ENCODE measurements around the gene CNTN5.

DNA sequence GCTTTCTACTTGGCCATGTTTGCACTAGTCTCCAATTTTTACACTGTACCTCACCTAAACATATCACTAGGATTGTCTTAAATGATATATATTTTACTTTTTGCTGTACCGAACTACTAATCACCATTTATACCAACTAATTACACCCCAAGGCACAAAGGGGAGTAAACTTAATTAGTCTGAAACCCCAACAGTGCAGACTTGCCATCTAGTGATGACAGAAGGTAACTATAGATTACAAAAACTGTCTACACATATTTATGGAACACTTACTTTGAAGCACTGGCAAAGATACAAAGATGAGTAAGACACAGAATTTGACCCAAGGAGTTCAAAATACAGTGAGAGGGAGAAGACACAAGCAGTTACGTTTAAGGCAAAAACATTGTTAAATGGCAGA is 139.7 kb downstream of the CNTN5 start:
- no peak for TF ChIP-seq FOXM1 (IDR thresholded peaks at IDR 0.05; ENCODE audit: borderline replicate concordance, low read depth)
- TF ChIP-seq CEBPB (IDR thresholded peaks at IDR 0.05): no peak
- no peak for TF ChIP-seq YY1 (IDR thresholded peaks at IDR 0.05; ENCODE audit: low read depth)
- TF ChIP-seq EP300 (IDR thresholded peaks at IDR 0.05; ENCODE audit: borderline replicate concordance): no peak
- TF ChIP-seq, protein P1, sequence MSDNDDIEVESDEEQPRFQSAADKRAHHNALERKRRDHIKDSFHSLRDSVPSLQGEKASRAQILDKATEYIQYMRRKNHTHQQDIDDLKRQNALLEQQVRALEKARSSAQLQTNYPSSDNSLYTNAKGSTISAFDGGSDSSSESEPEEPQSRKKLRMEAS (IDR thresholded peaks at IDR 0.05): no peak
- no peak for TF ChIP-seq RAD21 (IDR thresholded peaks at IDR 0.05; ENCODE audit: low read depth)
- TF ChIP-seq CREB1 (IDR thresholded peaks at IDR 0.05; ENCODE audit: low read depth): no peak
- TF ChIP-seq, protein P2, sequence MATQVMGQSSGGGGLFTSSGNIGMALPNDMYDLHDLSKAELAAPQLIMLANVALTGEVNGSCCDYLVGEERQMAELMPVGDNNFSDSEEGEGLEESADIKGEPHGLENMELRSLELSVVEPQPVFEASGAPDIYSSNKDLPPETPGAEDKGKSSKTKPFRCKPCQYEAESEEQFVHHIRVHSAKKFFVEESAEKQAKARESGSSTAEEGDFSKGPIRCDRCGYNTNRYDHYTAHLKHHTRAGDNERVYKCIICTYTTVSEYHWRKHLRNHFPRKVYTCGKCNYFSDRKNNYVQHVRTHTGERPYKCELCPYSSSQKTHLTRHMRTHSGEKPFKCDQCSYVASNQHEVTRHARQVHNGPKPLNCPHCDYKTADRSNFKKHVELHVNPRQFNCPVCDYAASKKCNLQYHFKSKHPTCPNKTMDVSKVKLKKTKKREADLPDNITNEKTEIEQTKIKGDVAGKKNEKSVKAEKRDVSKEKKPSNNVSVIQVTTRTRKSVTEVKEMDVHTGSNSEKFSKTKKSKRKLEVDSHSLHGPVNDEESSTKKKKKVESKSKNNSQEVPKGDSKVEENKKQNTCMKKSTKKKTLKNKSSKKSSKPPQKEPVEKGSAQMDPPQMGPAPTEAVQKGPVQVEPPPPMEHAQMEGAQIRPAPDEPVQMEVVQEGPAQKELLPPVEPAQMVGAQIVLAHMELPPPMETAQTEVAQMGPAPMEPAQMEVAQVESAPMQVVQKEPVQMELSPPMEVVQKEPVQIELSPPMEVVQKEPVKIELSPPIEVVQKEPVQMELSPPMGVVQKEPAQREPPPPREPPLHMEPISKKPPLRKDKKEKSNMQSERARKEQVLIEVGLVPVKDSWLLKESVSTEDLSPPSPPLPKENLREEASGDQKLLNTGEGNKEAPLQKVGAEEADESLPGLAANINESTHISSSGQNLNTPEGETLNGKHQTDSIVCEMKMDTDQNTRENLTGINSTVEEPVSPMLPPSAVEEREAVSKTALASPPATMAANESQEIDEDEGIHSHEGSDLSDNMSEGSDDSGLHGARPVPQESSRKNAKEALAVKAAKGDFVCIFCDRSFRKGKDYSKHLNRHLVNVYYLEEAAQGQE (IDR thresholded peaks at IDR 0.05; ENCODE audit: low read depth): no peak
- no peak for TF ChIP-seq TCF12 (IDR thresholded peaks at IDR 0.05; ENCODE audit: low read depth)
- no peak for TF ChIP-seq TAF1 (IDR thresholded peaks at IDR 0.05; ENCODE audit: low read depth)

Data from Ishikawa (cell line).